Adrenal gland (tissue), 5 donors: ENCODE measurements around the gene GPRC5C.

Experiments used
- CTCF ChIP-seq, 6 experiments: fragments of 450-650 bp in 4 of 6; fragments of 200-600 bp in 2 of 6; sonication (generic) in 1 of 6; IDR thresholded peaks; 1 replicate in 5 of 6; 2 replicates in 1 of 6; pipeline versions ENCODE4 v1.5.1 to v1.8.0; 2016 to 2021; ENCODE audit warnings: antibody characterized with exemption in 6 of 6, mild to moderate bottlenecking in 2 of 6, moderate library complexity in 1 of 6
- POLR2A ChIP-seq, 2 donors: fragments of 450-650 bp; IDR thresholded peaks; one replicate each; pipeline ENCODE4 v1.6.1; 2017; ENCODE audit warnings: antibody characterized with exemption in 2 of 2, mild to moderate bottlenecking in 2 of 2, moderate library complexity in 1 of 2
- donor health status: DM: no; HTN: no; CAD: no.

DNA sequence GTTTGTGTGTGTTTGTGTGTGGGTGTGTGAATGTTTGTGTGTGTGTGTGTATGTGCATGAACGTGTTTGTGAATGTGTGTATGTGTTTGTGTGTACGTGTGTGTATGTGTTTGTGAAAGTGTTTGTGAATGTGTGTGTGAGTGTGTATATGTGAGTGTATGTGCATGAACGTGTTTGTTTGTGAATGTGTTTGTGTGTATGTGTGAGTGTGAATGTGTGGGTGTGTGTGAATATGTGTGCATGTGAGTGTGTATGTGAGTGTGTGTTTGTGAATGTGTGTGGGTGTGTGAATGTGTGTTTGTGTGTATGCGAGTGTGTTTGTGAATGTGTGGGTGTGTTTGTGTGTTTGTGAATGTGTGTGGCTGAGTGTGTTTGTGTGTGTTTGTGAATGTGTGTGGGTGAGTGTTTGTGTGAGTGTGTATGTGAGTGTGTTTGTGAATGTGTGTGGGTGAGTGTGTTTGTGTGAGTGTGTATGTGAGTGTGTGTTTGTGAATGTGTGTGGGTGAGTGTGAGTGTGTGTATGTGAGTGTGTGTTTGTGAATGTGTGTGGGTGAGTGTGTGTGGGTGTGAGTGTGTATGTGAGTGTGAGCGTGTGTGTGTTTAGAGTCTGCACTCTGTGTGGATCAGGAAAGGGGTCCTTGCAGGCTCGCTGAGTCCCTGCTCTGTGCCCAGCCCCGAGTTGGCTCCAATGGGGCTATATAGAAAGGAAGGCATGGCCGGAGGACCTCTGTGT is 33.7 kb downstream of the GPRC5C start:
- TF ChIP-seq CTCF (IDR thresholded peaks at IDR 0.05), result no peak
- TF ChIP-seq POLR2A (IDR thresholded peaks at IDR 0.05), result no peak
